Mucosa of descending colon (tissue), 3 donors: Measurements from ENCODE around the gene SULF2. TPM values are rescaled to one million over a fixed set of nuclear protein-coding genes. Genes with fewer than 3 reads are reported as not detected.
"Not testable (repeated sequence)": the region's sequence is repeated elsewhere in the genome, so short reads cannot be mapped to it uniquely, and the experiment has no call there.

Source experiments
- ATAC-seq: fragments of 200-7000 bp; cut with Tn5 transposase; one replicate; pipeline ENCODE4 v1.9.1; 2020; ENCODE audit warnings: mild to moderate bottlenecking, moderate library complexity
- DNase-seq, 3 donors: peaks; one replicate each; pipeline ENCODE4 v3.0.0-alpha.2; 2020
- H3K36me3 ChIP-seq: fragments of 200-600 bp; one replicate; pipeline ENCODE4 v1.8.0; 2021; ENCODE audit warnings: low read depth, mild to moderate bottlenecking
- H3K4me1 ChIP-seq: fragments of 200-600 bp; one replicate; pipeline ENCODE4 v1.8.0; 2021; ENCODE audit warnings: low read depth, mild to moderate bottlenecking
- H3K4me3 ChIP-seq: fragments of 200-600 bp; one replicate; pipeline ENCODE4 v1.8.0; 2021; ENCODE audit warnings: mild to moderate bottlenecking
- H3K9me3 ChIP-seq: fragments of 200-600 bp; one replicate; pipeline ENCODE4 v1.8.0; 2021; ENCODE audit warnings: mild to moderate bottlenecking
- intact Hi-C, 2 donors: fragments of 100-400 bp; cut with DNase I in 1 of 2; cut with micrococcal nuclease in 1 of 2; formaldehyde crosslinking; loops; one replicate each; pipeline versions ENCODE4 v1.11.0 to v1.11.1; 2022; cut with DNase I, micrococcal nuclease
- total RNA-seq, 3 donors: library from RNA; stranded (reverse); fragmentation: NEBNext Ultra II Directional in 2 of 3; extraction: Animal tissue kit (Norgen Biotek cat#: 25700) in 2 of 3; gene quantifications; one replicate each; pipeline versions ENCODE4 v1.2.1 to v1.2.4, GENCODE V29; 2021 to 2023
- TF ChIP-seq, protein P1 (sequence below): fragments of 200-600 bp; IDR thresholded peaks from one replicate; pipeline ENCODE4 v1.8.0; 2022; ENCODE audit warnings: antibody characterized with exemption, mild to moderate bottlenecking
- donor health status: DM: no; HTN: no; CAD: no; lungs with moderate emphysema.
- donor health status: DM: no; HTN: no; CAD: no.
- donor health status: DM: no; HTN: yes; CAD: no.

Gene SULF2
- total RNA-seq, 3 donors from 2014 or later: 102 to 181 (median 144) TPM

DNA sequence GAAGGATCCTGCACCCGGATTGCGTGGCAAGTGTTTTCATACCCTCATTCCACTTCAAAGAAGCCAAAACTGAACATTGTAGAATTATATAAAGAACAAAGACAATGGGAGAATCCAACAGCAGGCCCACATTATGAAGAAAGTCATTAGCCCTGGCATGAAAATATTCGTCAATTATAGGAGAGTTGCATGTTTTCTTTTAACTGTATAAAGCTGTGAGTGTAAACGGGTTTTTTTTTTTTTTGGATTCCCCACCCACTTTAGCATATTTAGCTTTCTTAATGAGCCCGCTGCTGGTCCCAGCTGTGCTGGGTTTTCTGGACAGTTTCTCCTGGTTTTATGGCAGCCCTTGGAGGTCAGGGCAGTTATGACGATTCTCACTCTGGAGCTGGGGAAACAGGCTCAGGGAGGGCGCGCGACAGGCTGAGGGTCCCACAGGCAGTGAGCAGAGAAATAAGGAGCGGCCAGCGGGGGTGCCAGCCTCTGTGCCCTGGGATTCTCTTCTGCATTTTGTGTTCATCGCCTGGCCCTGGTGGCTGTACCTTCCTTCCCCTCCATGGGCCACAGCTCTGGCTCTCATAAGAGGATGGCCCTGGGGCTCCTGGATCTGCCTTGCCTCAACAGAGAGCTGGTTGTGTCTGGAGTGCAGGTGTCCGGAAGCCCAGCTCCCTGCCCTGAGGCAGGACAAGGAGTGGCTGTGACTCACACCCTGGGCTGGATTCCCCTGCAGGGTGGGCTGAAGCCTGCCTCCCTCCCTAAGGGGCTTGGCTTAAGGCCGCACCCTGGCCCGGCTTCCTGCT lies 24.1 kb upstream of the SULF2 start:
- Histone ChIP-seq H3K36me3 (no peaks in the 10 kb centered on the region), H3K4me1 (no peaks in the 10 kb centered on the region), H3K9me3 (no peaks in the 10 kb centered on the region), H3K4me3 (no peak overlapping the region)
- TF ChIP-seq, protein P1, sequence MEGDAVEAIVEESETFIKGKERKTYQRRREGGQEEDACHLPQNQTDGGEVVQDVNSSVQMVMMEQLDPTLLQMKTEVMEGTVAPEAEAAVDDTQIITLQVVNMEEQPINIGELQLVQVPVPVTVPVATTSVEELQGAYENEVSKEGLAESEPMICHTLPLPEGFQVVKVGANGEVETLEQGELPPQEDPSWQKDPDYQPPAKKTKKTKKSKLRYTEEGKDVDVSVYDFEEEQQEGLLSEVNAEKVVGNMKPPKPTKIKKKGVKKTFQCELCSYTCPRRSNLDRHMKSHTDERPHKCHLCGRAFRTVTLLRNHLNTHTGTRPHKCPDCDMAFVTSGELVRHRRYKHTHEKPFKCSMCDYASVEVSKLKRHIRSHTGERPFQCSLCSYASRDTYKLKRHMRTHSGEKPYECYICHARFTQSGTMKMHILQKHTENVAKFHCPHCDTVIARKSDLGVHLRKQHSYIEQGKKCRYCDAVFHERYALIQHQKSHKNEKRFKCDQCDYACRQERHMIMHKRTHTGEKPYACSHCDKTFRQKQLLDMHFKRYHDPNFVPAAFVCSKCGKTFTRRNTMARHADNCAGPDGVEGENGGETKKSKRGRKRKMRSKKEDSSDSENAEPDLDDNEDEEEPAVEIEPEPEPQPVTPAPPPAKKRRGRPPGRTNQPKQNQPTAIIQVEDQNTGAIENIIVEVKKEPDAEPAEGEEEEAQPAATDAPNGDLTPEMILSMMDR: no peak
- DNase-seq (no peak), ATAC-seq (peak; percentile 87)
- intact Hi-C loops: no loop called here

DNA sequence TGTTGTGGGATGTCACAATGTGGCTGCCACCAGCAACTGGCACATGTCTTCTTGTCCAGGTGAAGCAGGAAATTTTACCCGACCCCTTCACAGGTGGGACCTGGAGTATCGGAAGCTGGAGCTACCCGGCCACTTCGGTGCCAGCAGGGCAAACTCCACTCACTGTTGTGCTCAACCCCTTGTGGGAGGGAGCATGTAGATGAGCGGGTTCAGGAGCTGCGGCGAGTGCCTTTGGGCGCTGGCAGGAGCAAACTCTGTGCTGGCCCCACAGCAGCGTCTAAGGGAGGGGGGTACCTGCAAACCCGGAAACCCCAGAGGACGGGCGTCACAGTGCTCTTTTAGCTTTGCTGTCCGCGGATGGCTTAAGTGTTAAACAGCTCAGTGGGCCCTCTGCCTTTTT lies 20.7 kb upstream of the SULF2 start:
- H3K4me1 ChIP-seq: no peaks in the 10 kb centered on the region
- intact Hi-C loops: no loop called here
- no peaks in the 10 kb centered on the region for H3K36me3 ChIP-seq
- H3K4me3 ChIP-seq: no peak overlapping the region
- TF ChIP-seq, protein P1: no peak
- no peaks in the 10 kb centered on the region for H3K9me3 ChIP-seq
- ATAC-seq (peak; percentile 65), DNase-seq (no peak)

DNA sequence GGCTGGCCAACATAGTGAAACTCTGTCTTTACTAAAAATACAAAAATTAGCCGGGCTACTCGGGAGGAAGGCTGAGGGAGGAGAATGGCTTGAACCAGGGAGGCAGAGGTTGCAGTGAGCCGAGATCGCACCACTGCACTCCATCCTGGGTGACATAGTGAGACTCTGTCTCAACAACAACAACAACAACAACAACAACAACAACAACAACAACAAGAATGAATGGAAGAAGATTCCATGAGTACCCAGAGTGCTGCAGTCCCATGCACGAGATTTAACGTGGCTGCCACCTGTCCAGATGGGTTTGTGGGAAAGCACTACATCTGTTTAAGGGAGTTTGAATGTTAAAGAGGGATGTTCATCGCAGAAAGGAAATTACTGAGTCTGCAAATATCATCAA lies 19.7 kb upstream of the SULF2 start:
- H3K4me1 ChIP-seq, H3K4me3 ChIP-seq, intact Hi-C loops, H3K36me3 ChIP-seq, H3K9me3 ChIP-seq, DNase-seq, ATAC-seq: not testable (repeated sequence)

DNA sequence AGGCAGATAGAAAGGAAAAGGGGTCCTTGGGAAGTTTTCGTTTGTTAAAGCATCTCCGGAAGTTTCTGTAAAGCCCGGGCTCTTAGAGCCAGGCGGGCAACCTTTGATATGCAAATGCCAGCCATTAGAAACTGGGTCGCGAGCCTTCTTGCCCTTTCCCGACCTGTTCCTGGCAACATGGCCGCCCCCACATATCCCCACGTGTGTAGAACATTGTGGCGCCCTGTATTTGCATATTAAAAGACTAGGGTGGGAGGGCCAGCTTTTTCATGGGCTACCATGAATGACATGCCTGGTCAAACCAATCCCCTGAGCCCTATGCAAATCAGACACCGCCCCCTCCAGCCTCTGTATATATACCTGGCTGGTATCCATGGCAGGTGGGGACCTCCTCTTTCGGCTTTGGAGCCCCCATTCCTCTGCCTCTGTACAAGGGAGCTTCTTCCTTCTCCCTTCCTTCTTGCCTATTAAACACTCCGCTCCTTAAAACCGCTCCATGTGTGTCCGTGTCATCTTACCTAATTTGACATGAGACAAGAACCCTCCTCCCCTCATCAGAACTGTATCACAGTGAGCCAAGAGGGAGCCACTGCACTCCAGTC lies 19.0 kb upstream of the SULF2 start:
- DNase-seq, intact Hi-C loops, H3K36me3 ChIP-seq, H3K9me3 ChIP-seq, H3K4me1 ChIP-seq, H3K4me3 ChIP-seq, ATAC-seq: not testable (repeated sequence)

DNA sequence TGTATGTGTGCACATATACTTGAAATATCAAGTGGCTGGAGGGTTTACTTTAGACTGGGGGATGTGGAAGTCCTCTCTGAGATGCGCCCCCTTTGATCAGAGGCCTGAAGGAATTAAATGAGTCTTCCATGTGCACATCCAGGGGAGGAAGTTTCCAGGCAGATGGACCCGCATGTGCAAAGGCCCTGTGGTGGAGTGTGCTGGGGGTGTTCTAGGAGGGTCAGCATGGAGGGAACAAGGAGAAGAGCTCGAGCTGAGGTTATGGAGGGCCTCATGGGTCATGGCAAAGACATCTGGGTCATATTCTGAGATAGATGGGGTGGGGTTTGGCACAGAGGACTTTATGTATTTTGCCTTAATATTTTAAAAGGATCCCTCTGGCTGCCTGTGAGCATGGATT lies 17.7 kb upstream of the SULF2 start:
- no peaks in the 10 kb centered on the region for H3K4me1 ChIP-seq
- H3K4me3 ChIP-seq: no peak overlapping the region
- H3K9me3 ChIP-seq: no peaks in the 10 kb centered on the region
- intact Hi-C loops: no loop called here
- DNase-seq: no peak
- no peaks in the 10 kb centered on the region for H3K36me3 ChIP-seq
- ATAC-seq: no peak
- TF ChIP-seq, protein P1: no peak

DNA sequence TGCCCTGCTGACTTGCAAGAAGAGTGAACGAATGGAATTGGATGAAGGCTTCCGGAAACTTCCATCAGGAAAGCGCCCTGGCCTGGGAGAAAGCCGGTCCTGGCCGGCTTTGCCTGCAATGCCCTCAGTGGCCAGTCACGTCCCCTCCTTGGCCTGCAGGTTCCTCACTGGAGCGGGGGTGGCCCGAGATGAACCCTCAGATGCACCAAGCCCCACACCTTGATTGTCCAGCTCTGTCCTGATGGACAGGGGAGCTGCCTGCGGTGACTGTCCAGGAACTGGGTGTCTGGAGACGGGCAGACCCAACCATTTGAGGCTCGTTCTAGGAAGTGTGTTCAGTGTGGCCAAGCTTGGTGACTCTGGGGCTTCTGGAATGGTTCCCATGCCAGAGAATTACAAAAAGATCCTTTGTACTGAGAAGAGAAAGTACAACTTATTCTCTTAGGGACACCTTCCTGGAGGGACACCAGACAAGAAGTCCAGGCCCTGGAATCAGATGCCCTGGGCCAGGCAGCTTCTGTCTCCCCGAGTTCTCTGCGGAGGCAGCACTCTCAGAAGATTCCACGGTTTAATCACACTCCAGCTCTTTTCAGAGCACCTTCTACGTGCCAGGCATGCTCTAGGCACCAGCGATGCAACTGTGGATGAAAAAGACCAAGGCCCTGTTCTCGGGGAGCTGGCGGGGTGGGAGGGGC lies 17.1 kb upstream of the SULF2 start:
- no peak overlapping the region for H3K4me3 ChIP-seq
- intact Hi-C loops: no loop called here
- no peaks in the 10 kb centered on the region for H3K36me3 ChIP-seq
- H3K9me3 ChIP-seq: no peaks in the 10 kb centered on the region
- TF ChIP-seq, protein P1: no peak
- ATAC-seq: no peak
- DNase-seq: no peak
- H3K4me1 ChIP-seq: no peaks in the 10 kb centered on the region
